ENCODE data around the gene DTWD2. TPM values are rescaled to one million over a fixed set of nuclear protein-coding genes. Genes with fewer than 3 reads are reported as not detected.

DTWD2 gene
- total RNA-seq, 2 experiments from 2014 or later = 2.6 to 3.7 TPM

- H3K4me3 Mint-ChIP-seq = no peak overlapping the region
- DNase-seq (no peak), ATAC-seq (ENCODE audit: low read depth) (no peak)
- H3K9me3 Mint-ChIP-seq = no peaks in the 10 kb centered on the region
- no peaks in the 10 kb centered on the region for H3K36me3 Mint-ChIP-seq
- H3K27ac Mint-ChIP-seq = no peak overlapping the region
- no peaks in the 10 kb centered on the region for H3K4me1 Mint-ChIP-seq
- POLR2A ChIA-PET = no interaction called here
- no peaks in the 10 kb centered on the region for H3K27me3 Mint-ChIP-seq
Observed at GRCh38 chr5:118793652-118794051, 194.7 kb downstream of the DTWD2 start.

GRCh38 chr5:118793091-118793490, 195.3 kb downstream of the DTWD2 start:
- Mint-ChIP-seq H3K36me3 (no peaks in the 10 kb centered on the region), H3K4me1 (no peaks in the 10 kb centered on the region), H3K9me3 (no peaks in the 10 kb centered on the region), H3K4me3 (no peak overlapping the region), H3K27ac (no peak overlapping the region), H3K27me3 (no peaks in the 10 kb centered on the region)
- DNase-seq (no peak), ATAC-seq (ENCODE audit: low read depth) (no peak)
- POLR2A ChIA-PET = no interaction called here

- Mint-ChIP-seq H3K36me3 (no peaks in the 10 kb centered on the region), H3K4me1 (no peaks in the 10 kb centered on the region), H3K4me3 (no peak overlapping the region), H3K9me3 (no peaks in the 10 kb centered on the region), H3K27me3 (no peaks in the 10 kb centered on the region), H3K27ac (no peak overlapping the region)
- DNase-seq = no peak
- POLR2A ChIA-PET = no interaction called here
- peak; percentile 68 for ATAC-seq (ENCODE audit: low read depth)
Observed at GRCh38 chr5:118791926-118792734, 196.2 kb downstream of the DTWD2 start.

GRCh38 chr5:118789366-118789765, 199.0 kb downstream of the DTWD2 start:
- Mint-ChIP-seq H3K4me3 (no peak overlapping the region), H3K36me3 (no peaks in the 10 kb centered on the region), H3K27ac (no peak overlapping the region), H3K27me3 (no peaks in the 10 kb centered on the region), H3K9me3 (no peaks in the 10 kb centered on the region), H3K4me1 (no peaks in the 10 kb centered on the region)
- POLR2A ChIA-PET = no interaction called here
- ATAC-seq (ENCODE audit: low read depth) (no peak), DNase-seq (no peak)

- DNase-seq = no peak
- H3K27ac Mint-ChIP-seq = no peak overlapping the region
- no peak for ATAC-seq (ENCODE audit: low read depth)
- H3K27me3 Mint-ChIP-seq = no peaks in the 10 kb centered on the region
- POLR2A ChIA-PET = no interaction called here
- H3K4me1 Mint-ChIP-seq = no peaks in the 10 kb centered on the region
- H3K36me3 Mint-ChIP-seq = no peaks in the 10 kb centered on the region
- no peaks in the 10 kb centered on the region for H3K9me3 Mint-ChIP-seq
- H3K4me3 Mint-ChIP-seq = no peak overlapping the region
Observed at GRCh38 chr5:118788351-118788750, 200.0 kb downstream of the DTWD2 start.

Small RNA genes within 50 kb of the gene (microRNA-seq; reads per million reads assigned to microRNA genes)
- not detected for gene MIR1244-2

Other genes with a start within 250 kb of the DTWD2 start
- gene DMXL1, start 82.5 kb upstream of the DTWD2 start, total RNA-seq = 10 to 100 TPM; 35.5 to 40.7 TPM